DMS153 treated with DMSO at 0.1 percent for 48 hours (cell line): Measurements from ENCODE around the gene CRIP2.

Source experiments
- DNase-seq: peaks from one replicate; lab custom pipeline; 2025; ENCODE audit not compliant: unreplicated experiment; lab: John Stamatoyannopoulos, UW

The CRIP2 gene

GRCh38 chr14:105444859-105445258, 29.8 kb upstream of the CRIP2 start:
- no peak for DNase-seq

- no peak for DNase-seq
Observed at GRCh38 chr14:105445290-105445689, 29.3 kb upstream of the CRIP2 start.

- no peak for DNase-seq
Observed at GRCh38 chr14:105445901-105446845, 28.4 kb upstream of the CRIP2 start.

- no peak for DNase-seq
Observed at GRCh38 chr14:105446971-105447370, 27.6 kb upstream of the CRIP2 start.

- DNase-seq = no peak
Observed at GRCh38 chr14:105447651-105448640, 26.7 kb upstream of the CRIP2 start.

GRCh38 chr14:105448706-105449111, 25.9 kb upstream of the CRIP2 start:
- no peak for DNase-seq

- no peak for DNase-seq
Observed at GRCh38 chr14:105449276-105450122, 25.1 kb upstream of the CRIP2 start.

GRCh38 chr14:105450123-105450505, 24.5 kb upstream of the CRIP2 start:
- no peak for DNase-seq

- no peak for DNase-seq
Observed at GRCh38 chr14:105450864-105451720, 23.5 kb upstream of the CRIP2 start.

- DNase-seq = no peak
Observed at GRCh38 chr14:105452963-105453362, 21.7 kb upstream of the CRIP2 start.

GRCh38 chr14:105453847-105454246, 20.8 kb upstream of the CRIP2 start:
- DNase-seq = no peak

- no peak for DNase-seq
Observed at GRCh38 chr14:105455086-105455640, 19.5 kb upstream of the CRIP2 start.

- no peak for DNase-seq
Observed at GRCh38 chr14:105455766-105456660, 18.6 kb upstream of the CRIP2 start.

- no peak for DNase-seq
Observed at GRCh38 chr14:105456736-105457617, 17.6 kb upstream of the CRIP2 start.

GRCh38 chr14:105458010-105458409, 16.6 kb upstream of the CRIP2 start:
- DNase-seq = no peak

GRCh38 chr14:105458571-105458970, 16.1 kb upstream of the CRIP2 start:
- DNase-seq = no peak

GRCh38 chr14:105460116-105460515, 14.5 kb upstream of the CRIP2 start:
- DNase-seq = no peak
